ENCODE results near the gene RPS2. TPM values are rescaled to one million over a fixed set of nuclear protein-coding genes. Genes with fewer than 3 reads are reported as not detected.

Gene RPS2
- total and polyA plus RNA-seq, 2 of the 8 experiments (the other 6 are each of a cell fraction or from before 2014, with no cell fraction given), result 4,042 to 16,783 TPM

DNA sequence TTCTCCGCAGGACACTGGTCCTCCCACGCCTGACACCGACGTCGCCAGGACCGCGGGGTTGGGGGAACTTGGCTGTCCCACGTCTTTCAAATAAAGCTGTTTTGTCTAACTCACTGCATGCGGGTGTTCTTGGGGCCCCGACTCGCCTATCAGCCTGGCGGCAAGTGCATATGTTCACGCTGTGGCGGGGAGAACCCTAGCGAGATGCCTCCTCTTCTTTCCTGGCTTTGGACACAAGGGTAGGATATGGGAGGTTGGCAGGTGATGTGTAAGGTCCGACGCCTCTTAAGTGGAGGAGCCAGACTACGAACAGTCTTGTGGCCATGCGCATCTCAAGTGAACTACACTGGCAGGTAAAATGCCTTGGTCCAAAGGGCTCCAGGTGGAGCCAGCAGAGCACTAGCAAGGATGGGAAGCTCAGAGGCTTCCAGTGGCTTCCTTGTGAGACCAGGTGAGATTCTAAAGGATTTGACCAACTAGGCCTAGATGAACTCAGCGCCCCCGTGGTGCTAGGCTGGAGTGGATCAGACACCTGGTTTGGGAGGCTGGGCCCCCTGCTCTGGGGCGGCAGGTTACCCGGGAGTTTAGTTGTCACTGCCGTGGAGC is 873 bp upstream of the RPS2 start:
- Histone ChIP-seq H3K9ac (replicated peaks in 1 of 4; ENCODE audit: extremely low read depth in 1 of 4, low read depth in 3 of 4, low read length in 3 of 4) (peak overlapping the region; percentile 73 to 97 (median 86)), H3K36me3 (ENCODE audit: control insufficient read depth in 2 of 4, insufficient read depth in 4 of 4, low read length in 3 of 4) (peaks cover 17 to 34% (median 28%) of the 10 kb centered on the region in 4 experiments), H3K23ac (ENCODE audit: insufficient read length) (no peak overlapping the region), H3K27me3 (replicated peaks in 1 of 4; ENCODE audit: control insufficient read depth in 3 of 4, extremely low read depth in 1 of 4, insufficient read depth in 3 of 4, low read length in 3 of 4) (no peaks in the 10 kb centered on the region), H3K18ac (ENCODE audit: extremely low read depth, low read length) (no peak overlapping the region), H2BK12ac (ENCODE audit: low read depth, low read length) (no peak overlapping the region), H3K4me2 (ENCODE audit: insufficient read depth in 1 of 2, low read depth in 2 of 2, low read length in 2 of 2) (peak overlapping the region; percentile 86 to 98), H3K4ac (replicated peaks; ENCODE audit: insufficient read length, low read depth, low read length) (peak overlapping the region; percentile 65), H2AFZ (ENCODE audit: low read length) (no peak overlapping the region), H3K14ac (ENCODE audit: insufficient read length) (no peak overlapping the region), H3K23me2 (ENCODE audit: low read depth, low read length) (peaks cover 16% of the 10 kb centered on the region), H3K9me3 (ENCODE audit: insufficient read depth in 2 of 2, low read depth in 1 of 2, low read length in 1 of 2) (no peaks in the 10 kb centered on the region), H3K56ac (replicated peaks; ENCODE audit: insufficient read length, low read depth, low read length) (peak overlapping the region; percentile 87), H3K4me1 (replicated peaks in 1 of 4; ENCODE audit: control insufficient read depth in 3 of 4, insufficient read depth in 4 of 4, low read length in 3 of 4) (peaks cover 0 to 22% (median 5%) of the 10 kb centered on the region in 4 experiments; a peak in 5 of 7 replicates), H3K79me2 (ENCODE audit: control insufficient read depth in 1 of 2, insufficient read depth in 2 of 2, low read length in 2 of 2) (peaks cover 10 to 32% of the 10 kb centered on the region in 2 experiments), H2AK5ac (ENCODE audit: low read depth, low read length) (0 out of 2 replicates have a peak overlapping the region, but pooled peaks have one; percentile 16), H2BK120ac (replicated peaks; ENCODE audit: low read depth, low read length) (no peak overlapping the region), H2BK20ac (ENCODE audit: low read length) (no peak overlapping the region), H4K91ac (replicated peaks; ENCODE audit: insufficient read length, low read length) (no peak overlapping the region), H2BK5ac (ENCODE audit: low read depth, low read length) (peak overlapping the region; percentile 83), H2BK15ac (ENCODE audit: low read length) (0 out of 2 replicates have a peak overlapping the region, but pooled peaks have one; percentile 65), H3K27ac (ENCODE audit: low read depth, low read length) (peak overlapping the region; percentile 80), H3K4me3 (ENCODE audit: extremely low read depth in 1 of 4, insufficient read depth in 2 of 4, low read depth in 3 of 4, low read length in 4 of 4) (peak overlapping the region; percentile 98 to 99 (median 98)), H4K8ac (ENCODE audit: extremely low read depth, insufficient read depth, low read length) (peak overlapping the region; percentile 94; the same call in 1 of the 2 replicates), H3K79me1 (ENCODE audit: low read depth, low read length) (peaks cover 11% of the 10 kb centered on the region), H4K5ac (ENCODE audit: insufficient read length, low read depth, low read length) (no peak overlapping the region), H4K20me1 (replicated peaks in 1 of 2; ENCODE audit: control insufficient read depth in 1 of 2, insufficient read depth in 2 of 2, low read length in 2 of 2) (peaks cover 12 to 17% of the 10 kb centered on the region in 2 experiments)
- FAIRE-seq, result no peak
- ChIA-PET CTCF (ENCODE audit: partially characterized antibody) (interaction anchor here (0.6 to 3.0 kb wide), 9 partner anchors 11 to 284 kb away, joined by 3 to 9 read pairs (median 4); no protein-coding TSS in a partner anchor), POLR2A (ENCODE audit: partially characterized antibody) (interaction anchor here (0.5 to 19.8 kb wide), 64 partner anchors 12 to 1762 kb away, joined by 3 to 736 read pairs (median 5); partner anchors contain the start of genes EME2, FAHD1, GFER and HAGH)
- 29% methylated on average over 24 of the region's 24 CpGs; no CpG with 5 or more reads in 1 of the 2 experiments for WGBS, 2 experiments (ENCODE audit: extremely low coverage in 1 of 2, insufficient coverage in 1 of 2, insufficient read length in 1 of 2, insufficient replicate concordance in 2 of 2, low coverage in 1 of 2, low lambda C conversion rate in 2 of 2, missing lambda C conversion rate in 1 of 2)
- TF ChIP-seq CBX8 (IDR thresholded peaks at IDR 0.05; ENCODE audit: borderline replicate concordance, low read depth, low read length) (no peak), HDAC2 (IDR thresholded peaks at IDR 0.05; ENCODE audit: borderline replicate concordance in 1 of 2, low read depth in 2 of 2, low read length in 2 of 2) (0 out of 4 replicates have a peak, but pooled peaks of 1 of the 2 experiments have one; percentile 13)
- DNase-seq (ENCODE audit: low read depth in 1 of 2, low spot score in 2 of 2), result no peak

Measured in H1 (cell line).